Activated CD4-positive, alpha-beta T cell treated with anti-CD3 and anti-CD28 coated beads, Interleukin-2, amount 10 ng/mL, durations not matched to agents 7 days and 5 days (primary cell): ENCODE results near the gene ADCYAP1R1. TPM values are rescaled to one million over a fixed set of nuclear protein-coding genes. Genes with fewer than 3 reads are reported as not detected.

Experiments
- CTCF ChIA-PET: fragments of 350-600 bp; sonication (Branson Sonifier 250); formaldehyde crosslinking; loops from one replicate; lab custom pipeline; 2021; ENCODE audit warnings: antibody characterized with exemption; lab: Charles Lee
- POLR2A ChIA-PET: fragments of 350-600 bp; sonication (Branson Sonifier 250); formaldehyde crosslinking; loops from one replicate; lab custom pipeline; 2021; ENCODE audit warnings: antibody characterized with exemption; lab: Charles Lee
- DNase-seq: peaks from one replicate; pipeline ENCODE4 v3.0.0-alpha.2; 2020
- H3K27ac Mint-ChIP-seq: one replicate; pipeline ENCODE4 v1.8.0; 2021; ENCODE audit warnings: mild to moderate bottlenecking, moderate library complexity, mixed read lengths
- H3K27me3 Mint-ChIP-seq: one replicate; pipeline ENCODE4 v1.8.0; 2021; ENCODE audit warnings: mixed read lengths
- H3K36me3 Mint-ChIP-seq: one replicate; pipeline ENCODE4 v1.8.0; 2021; ENCODE audit warnings: low read depth, mixed read lengths
- H3K4me1 Mint-ChIP-seq: one replicate; pipeline ENCODE4 v1.8.0; 2021; ENCODE audit warnings: mixed read lengths
- H3K4me3 Mint-ChIP-seq: one replicate; pipeline ENCODE4 v1.8.0; 2021; ENCODE audit warnings: mild to moderate bottlenecking, moderate library complexity, mixed read lengths
- H3K9me3 Mint-ChIP-seq: one replicate; pipeline ENCODE4 v1.8.0; 2021; ENCODE audit warnings: mixed read lengths
- total RNA-seq, 2 experiments: library from RNA; stranded (reverse); gene quantifications; one replicate each; pipeline ENCODE4 v1.2.3, GENCODE V29; 2021

ADCYAP1R1 gene
- total RNA-seq, 2 experiments from 2014 or later = not detected

- Mint-ChIP-seq H3K9me3 (no peaks in the 10 kb centered on the region), H3K4me1 (no peaks in the 10 kb centered on the region), H3K27ac (no peak overlapping the region), H3K27me3 (peaks cover 5% of the 10 kb centered on the region), H3K36me3 (no peaks in the 10 kb centered on the region), H3K4me3 (no peak overlapping the region)
- ChIA-PET CTCF (interaction anchor here (1.1 kb wide), 1 partner anchor 92 kb away, joined by 3 read pairs; no protein-coding TSS in a partner anchor), POLR2A (no interaction called here)
- no peak for DNase-seq
Observed at GRCh38 chr7:31076051-31076450, 23.9 kb downstream of the ADCYAP1R1 start.

GRCh38 chr7:31076641-31077310 lies 24.7 kb downstream of the ADCYAP1R1 start:
- no peaks in the 10 kb centered on the region for H3K4me1 Mint-ChIP-seq
- ChIA-PET POLR2A (no interaction called here), CTCF (interaction anchor here (1.1 kb wide), 1 partner anchor 93 kb away, joined by 3 read pairs; no protein-coding TSS in a partner anchor)
- no peak for DNase-seq
- H3K4me3 Mint-ChIP-seq = no peak overlapping the region
- H3K9me3 Mint-ChIP-seq = no peaks in the 10 kb centered on the region
- H3K27me3 Mint-ChIP-seq = peaks cover 10% of the 10 kb centered on the region
- no peak overlapping the region for H3K27ac Mint-ChIP-seq
- H3K36me3 Mint-ChIP-seq = no peaks in the 10 kb centered on the region

DNA sequence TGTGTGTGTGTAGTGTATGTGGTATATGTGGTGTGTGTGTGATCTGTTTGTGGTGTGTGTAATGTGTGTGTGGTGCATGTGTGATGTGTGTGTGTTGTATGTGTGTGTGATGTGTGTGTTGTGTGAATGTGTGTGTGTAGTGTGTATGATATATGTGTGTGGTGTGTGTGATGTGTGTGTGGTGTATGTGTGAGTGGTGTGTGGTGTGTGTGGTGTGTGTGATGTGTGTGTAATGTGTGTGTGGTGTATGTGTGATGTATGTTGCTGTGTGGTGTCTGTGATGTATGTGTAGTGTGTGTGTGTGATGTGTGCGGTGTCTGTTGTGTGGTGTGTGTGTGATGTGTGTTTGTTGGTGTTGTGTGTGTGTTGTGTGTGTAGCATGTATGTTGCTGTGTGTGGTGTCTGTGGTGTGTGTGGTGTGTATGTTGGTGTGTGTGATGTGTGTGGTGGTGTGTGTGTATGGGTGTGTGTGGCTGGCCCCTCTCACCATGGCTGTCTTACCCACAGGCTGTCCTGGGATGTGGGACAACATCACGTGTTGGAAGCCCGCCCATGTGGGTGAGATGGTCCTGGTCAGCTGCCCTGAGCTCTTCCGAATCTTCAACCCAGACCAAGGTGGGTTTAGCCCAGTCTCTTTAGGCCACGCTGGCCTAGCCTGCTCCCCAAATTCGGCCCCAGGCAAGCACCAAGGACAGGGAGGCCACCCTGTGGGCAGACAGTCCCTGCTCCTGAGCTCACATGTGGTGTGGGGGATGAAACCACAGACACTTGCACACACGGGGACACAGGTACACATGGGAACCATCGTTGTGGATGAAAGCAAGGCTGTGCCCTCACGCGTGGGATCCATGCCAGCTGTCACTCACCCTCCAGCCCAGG lies 25.6 kb downstream of the ADCYAP1R1 start:
- no peaks in the 10 kb centered on the region for H3K36me3 Mint-ChIP-seq
- DNase-seq = no peak
- H3K4me1 Mint-ChIP-seq = no peaks in the 10 kb centered on the region
- CTCF ChIA-PET = interaction anchor here (1.8 kb wide), 1 partner anchor 41 kb away, joined by 5 read pairs; no protein-coding TSS in a partner anchor
- H3K27ac Mint-ChIP-seq = no peak overlapping the region
- H3K4me3 Mint-ChIP-seq = no peak overlapping the region
- POLR2A ChIA-PET = no interaction called here
- H3K9me3 Mint-ChIP-seq = no peaks in the 10 kb centered on the region
- peaks cover 17% of the 10 kb centered on the region for H3K27me3 Mint-ChIP-seq

DNA sequence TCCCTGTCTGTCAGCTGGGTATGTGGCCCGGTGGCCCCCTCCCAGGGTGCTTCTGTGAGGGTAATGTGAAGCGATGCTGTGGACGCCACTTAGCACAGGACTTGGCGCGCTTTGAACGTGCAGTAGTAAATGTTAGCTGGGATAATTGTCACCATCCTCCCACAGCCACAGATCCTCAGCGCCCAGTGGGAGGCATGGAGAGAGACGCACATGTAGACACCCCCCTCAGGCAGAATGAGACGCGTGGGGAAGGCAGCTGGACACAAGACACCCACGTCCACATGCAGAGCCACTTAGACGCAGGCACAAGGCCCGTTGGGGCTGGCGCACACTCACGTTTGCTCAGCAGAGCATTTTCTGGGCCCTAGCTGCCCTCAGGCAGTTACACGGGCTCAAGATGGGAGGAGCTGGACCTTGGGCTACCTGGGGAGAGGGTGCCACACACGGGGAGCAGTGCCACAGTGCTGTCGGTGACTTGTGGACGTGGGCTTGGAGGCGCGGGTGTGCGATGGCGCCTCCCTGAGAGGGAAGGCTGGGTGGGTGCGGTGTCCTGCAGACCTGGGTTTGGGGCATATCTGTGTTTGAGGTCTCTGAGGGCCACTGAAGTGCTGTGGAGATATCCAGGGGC lies 26.4 kb downstream of the ADCYAP1R1 start:
- CTCF ChIA-PET = interaction anchor here (1.8 kb wide), 1 partner anchor 42 kb away, joined by 5 read pairs; no protein-coding TSS in a partner anchor
- H3K27me3 Mint-ChIP-seq = peaks cover 17% of the 10 kb centered on the region
- no peaks in the 10 kb centered on the region for H3K36me3 Mint-ChIP-seq
- H3K4me3 Mint-ChIP-seq = no peak overlapping the region
- H3K9me3 Mint-ChIP-seq = no peaks in the 10 kb centered on the region
- H3K4me1 Mint-ChIP-seq = no peaks in the 10 kb centered on the region
- DNase-seq = no peak
- no peak overlapping the region for H3K27ac Mint-ChIP-seq
- POLR2A ChIA-PET = no interaction called here

DNA sequence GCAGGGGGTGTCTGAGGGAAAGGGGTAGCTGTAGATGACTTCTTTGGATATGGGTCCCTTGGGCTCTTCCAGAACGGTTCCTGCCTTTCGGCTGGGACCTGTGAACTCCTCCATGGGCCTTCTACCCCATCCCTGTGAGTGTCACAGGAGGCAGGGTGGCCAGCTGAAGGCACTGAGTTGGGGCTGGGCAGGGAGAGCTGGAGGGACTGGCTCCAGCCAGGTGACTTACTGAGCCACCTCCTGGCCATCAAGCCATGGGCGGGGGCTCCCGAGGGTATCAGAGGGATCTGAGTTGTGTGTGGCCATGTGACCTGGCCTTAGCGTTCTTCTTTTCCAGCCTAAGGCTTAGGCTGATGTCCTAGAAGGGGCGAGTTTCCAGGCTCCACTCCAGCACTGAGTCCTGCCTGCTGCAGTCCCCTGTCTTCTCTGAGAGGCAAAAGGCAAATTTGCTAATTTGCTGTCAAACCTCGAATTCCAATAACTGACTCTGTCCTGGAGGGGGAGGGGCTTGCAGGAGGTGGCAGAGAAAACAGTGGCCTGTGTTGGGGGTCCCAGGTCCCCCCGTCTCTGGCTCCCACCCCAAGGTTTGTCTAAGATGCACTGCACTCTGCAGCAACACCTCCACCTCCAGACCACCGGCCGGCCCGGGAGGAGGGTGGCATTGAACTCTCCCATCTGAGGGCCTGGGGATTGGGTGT lies 27.2 kb downstream of the ADCYAP1R1 start:
- H3K27me3 Mint-ChIP-seq = peaks cover 17% of the 10 kb centered on the region
- no peaks in the 10 kb centered on the region for H3K36me3 Mint-ChIP-seq
- no peak for DNase-seq
- H3K4me3 Mint-ChIP-seq = no peak overlapping the region
- H3K27ac Mint-ChIP-seq = no peak overlapping the region
- H3K4me1 Mint-ChIP-seq = no peaks in the 10 kb centered on the region
- ChIA-PET POLR2A (no interaction called here), CTCF (interaction anchor here (1.8 kb wide), 1 partner anchor 43 kb away, joined by 5 read pairs; no protein-coding TSS in a partner anchor)
- no peaks in the 10 kb centered on the region for H3K9me3 Mint-ChIP-seq

DNA sequence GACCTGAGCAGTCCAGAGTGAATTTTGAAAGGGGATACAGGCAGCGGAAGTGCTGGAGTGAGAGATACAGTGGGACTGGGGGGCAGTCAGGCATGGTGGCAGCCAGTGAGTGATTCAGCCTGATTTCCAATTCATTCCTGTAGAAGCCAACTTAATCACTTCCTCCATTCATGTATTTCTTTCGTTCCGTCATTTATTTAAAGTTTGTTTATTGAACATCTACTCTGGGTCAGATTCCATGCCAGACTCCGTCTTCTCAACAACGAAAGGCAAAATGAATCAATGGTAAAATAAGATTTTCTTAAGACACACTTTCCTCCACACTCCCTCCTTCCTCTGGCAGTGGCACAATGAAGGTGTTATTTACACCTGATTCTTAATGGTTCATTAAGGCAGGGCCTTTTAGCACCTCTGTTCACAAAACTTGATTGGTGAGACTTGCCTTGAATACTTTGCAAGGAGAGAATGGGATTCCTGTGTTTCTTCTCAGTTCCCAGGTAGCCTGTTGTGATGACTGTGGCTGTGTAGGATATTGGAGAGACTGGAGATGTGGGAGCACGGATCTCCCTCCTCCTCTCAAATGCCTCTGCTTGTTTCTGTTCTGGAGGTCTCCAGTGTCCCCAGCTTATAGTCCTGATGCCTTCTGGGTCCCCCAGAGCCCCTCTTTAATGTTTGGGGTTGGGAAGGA lies 27.9 kb downstream of the ADCYAP1R1 start:
- Mint-ChIP-seq H3K9me3 (no peaks in the 10 kb centered on the region), H3K27me3 (peaks cover 17% of the 10 kb centered on the region), H3K4me1 (no peaks in the 10 kb centered on the region), H3K4me3 (no peak overlapping the region), H3K27ac (no peak overlapping the region), H3K36me3 (no peaks in the 10 kb centered on the region)
- DNase-seq = no peak
- POLR2A ChIA-PET = no interaction called here
- CTCF ChIA-PET = no interaction called here

GRCh38 chr7:31080763-31081162 lies 28.7 kb downstream of the ADCYAP1R1 start:
- CTCF ChIA-PET = no interaction called here
- no peaks in the 10 kb centered on the region for H3K36me3 Mint-ChIP-seq
- H3K9me3 Mint-ChIP-seq = no peaks in the 10 kb centered on the region
- H3K4me3 Mint-ChIP-seq = no peak overlapping the region
- POLR2A ChIA-PET = no interaction called here
- H3K27me3 Mint-ChIP-seq = peaks cover 17% of the 10 kb centered on the region
- H3K4me1 Mint-ChIP-seq = no peaks in the 10 kb centered on the region
- DNase-seq = no peak
- no peak overlapping the region for H3K27ac Mint-ChIP-seq

DNA sequence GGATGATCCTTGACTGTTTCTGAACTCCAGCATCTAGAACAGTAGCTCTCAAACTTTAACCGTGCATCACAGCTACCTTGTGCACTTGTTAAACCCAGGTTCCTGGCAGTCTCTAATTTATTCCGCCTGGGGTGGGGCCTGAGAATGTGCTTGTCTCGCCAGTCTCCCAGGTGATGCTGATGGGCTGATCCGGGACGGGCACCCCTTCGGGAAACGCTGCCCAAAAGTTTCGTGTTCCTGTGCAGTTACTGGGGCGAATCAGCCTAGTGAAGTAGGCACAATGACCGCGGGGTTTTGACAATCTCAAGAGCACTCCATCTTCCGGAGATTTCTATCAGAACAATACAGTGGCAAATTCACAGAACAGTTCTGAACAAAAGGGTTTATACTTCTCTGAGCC lies 29.9 kb downstream of the ADCYAP1R1 start:
- CTCF ChIA-PET = interaction anchor here (0.7 kb wide), 1 partner anchor 46 kb away, joined by 3 read pairs; no protein-coding TSS in a partner anchor
- Mint-ChIP-seq H3K36me3 (no peaks in the 10 kb centered on the region), H3K27me3 (peaks cover 17% of the 10 kb centered on the region), H3K27ac (no peak overlapping the region), H3K4me3 (no peak overlapping the region), H3K4me1 (no peaks in the 10 kb centered on the region), H3K9me3 (no peaks in the 10 kb centered on the region)
- POLR2A ChIA-PET = no interaction called here
- no peak for DNase-seq

DNA sequence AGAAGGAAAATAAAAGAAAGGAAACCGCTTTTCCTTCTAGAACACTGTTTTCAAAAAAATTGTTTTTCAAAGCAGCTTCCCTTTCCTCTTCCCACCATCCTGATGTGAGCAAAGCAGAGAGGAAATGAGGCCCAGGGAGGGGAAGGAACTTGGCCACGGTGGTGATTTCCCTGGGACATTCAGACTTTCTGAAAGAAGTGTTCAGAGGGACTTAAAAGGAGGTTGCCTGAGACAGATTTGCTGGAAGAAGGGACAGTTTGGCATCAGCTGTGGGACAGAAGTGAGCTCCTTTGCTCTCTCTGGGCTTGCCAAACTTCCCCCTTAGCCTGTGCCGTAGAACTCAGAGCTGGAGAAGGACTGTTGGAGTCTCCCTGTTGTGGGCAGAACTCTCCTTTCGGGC lies 30.3 kb downstream of the ADCYAP1R1 start:
- Mint-ChIP-seq H3K9me3 (no peaks in the 10 kb centered on the region), H3K27ac (no peak overlapping the region), H3K4me3 (no peak overlapping the region), H3K4me1 (no peaks in the 10 kb centered on the region), H3K36me3 (no peaks in the 10 kb centered on the region), H3K27me3 (peaks cover 17% of the 10 kb centered on the region)
- no peak for DNase-seq
- ChIA-PET POLR2A (no interaction called here), CTCF (no interaction called here)

- CTCF ChIA-PET = no interaction called here
- no peak for DNase-seq
- Mint-ChIP-seq H3K27ac (no peak overlapping the region), H3K9me3 (no peaks in the 10 kb centered on the region), H3K4me3 (no peak overlapping the region), H3K27me3 (peaks cover 17% of the 10 kb centered on the region), H3K4me1 (no peaks in the 10 kb centered on the region), H3K36me3 (no peaks in the 10 kb centered on the region)
- POLR2A ChIA-PET = no interaction called here
Observed at GRCh38 chr7:31083210-31083786, 31.2 kb downstream of the ADCYAP1R1 start.

- Mint-ChIP-seq H3K36me3 (no peaks in the 10 kb centered on the region), H3K4me1 (no peaks in the 10 kb centered on the region), H3K9me3 (no peaks in the 10 kb centered on the region), H3K27ac (no peak overlapping the region), H3K4me3 (no peak overlapping the region), H3K27me3 (peaks cover 20% of the 10 kb centered on the region)
- ChIA-PET CTCF (no interaction called here), POLR2A (no interaction called here)
- DNase-seq = no peak
Observed at GRCh38 chr7:31084226-31084625, 32.1 kb downstream of the ADCYAP1R1 start.

DNA sequence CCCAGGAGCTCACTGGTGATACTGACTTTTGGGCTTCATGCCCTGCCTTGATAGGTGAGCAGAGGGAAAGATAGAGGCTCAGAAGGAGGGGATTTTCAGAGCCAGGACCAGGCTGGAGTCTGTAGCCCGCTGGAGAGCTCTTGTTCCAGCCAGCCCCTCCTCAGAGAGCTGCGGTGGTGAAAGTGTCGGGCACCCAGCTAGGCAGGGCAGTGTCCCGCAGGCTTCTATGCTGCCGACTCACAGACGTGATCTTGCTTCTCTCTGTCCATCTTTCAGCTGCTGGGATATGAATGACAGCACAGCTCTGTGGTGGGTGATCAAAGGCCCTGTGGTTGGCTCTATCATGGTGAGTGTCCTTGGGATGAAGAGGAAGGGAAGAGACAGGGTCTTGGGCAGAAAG lies 35.2 kb downstream of the ADCYAP1R1 start:
- no peak for DNase-seq
- no peaks in the 10 kb centered on the region for H3K36me3 Mint-ChIP-seq
- no peak overlapping the region for H3K27ac Mint-ChIP-seq
- ChIA-PET POLR2A (no interaction called here), CTCF (no interaction called here)
- H3K4me1 Mint-ChIP-seq = no peaks in the 10 kb centered on the region
- H3K9me3 Mint-ChIP-seq = no peaks in the 10 kb centered on the region
- H3K27me3 Mint-ChIP-seq = peaks cover 19% of the 10 kb centered on the region
- H3K4me3 Mint-ChIP-seq = no peak overlapping the region
